ENCODE measurements around the gene PHLDB3.
A peak's percentile ranks its signal among the peaks of the same experiment; 100 is the strongest.
"Not testable (repeated sequence)": the region's sequence is repeated elsewhere in the genome, so short reads cannot be mapped to it uniquely, and the experiment has no call there.

Gene PHLDB3

DNA sequence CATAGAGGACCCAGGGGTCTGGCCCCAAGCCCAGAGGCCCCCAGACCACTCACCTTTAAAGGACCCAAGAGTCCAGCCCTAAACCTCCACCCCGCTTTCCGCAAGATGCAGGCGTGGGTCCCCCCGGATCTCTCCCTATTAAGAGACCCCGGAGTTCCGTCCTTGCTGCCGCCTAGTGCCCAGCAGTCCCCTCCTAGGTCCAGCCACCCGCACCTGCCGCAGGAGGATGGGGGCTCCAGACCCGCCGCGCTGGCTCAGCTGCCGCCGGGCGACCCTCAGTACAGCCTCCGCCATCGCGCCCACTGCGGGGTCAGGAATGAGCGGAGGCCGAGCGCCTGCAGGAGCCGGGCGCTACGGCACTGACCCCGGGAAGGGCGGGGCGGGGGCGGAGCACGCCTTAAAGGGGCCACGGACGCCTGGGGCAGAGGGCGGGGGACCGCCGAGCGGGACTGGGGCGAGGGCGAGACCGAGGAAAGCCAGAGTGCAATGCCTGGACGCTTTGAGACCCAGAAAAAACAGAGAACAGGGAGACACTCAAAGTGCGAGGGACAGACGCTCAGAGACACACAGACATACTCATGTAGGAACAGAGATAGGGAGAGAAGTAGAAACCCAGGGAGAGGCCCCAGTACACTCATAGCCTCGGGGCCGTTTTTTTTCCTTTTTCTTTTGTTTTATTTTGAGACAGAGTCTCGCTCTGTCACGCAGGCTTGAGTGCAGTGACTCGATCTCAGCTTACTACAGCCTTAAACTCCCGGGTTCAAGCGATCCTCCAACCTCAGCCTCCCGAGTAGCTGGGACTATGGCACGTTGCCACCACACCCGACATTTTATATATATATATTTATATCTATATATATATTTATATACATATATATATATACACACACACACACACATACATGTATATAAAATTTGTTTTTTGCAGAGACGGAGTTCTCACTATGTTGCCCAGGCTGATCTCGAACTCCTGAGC is 22.6 kb upstream of the PHLDB3 start, which contains the start of gene ETHE1:
ETHE1 (minus strand) TSS at position 318 of the 976 bp plus-strand sequence; CDS start at position 294, 24 bp downstream.
- peak; percentile 75 for DNase-seq (ENCODE audit: low spot score)

DNA sequence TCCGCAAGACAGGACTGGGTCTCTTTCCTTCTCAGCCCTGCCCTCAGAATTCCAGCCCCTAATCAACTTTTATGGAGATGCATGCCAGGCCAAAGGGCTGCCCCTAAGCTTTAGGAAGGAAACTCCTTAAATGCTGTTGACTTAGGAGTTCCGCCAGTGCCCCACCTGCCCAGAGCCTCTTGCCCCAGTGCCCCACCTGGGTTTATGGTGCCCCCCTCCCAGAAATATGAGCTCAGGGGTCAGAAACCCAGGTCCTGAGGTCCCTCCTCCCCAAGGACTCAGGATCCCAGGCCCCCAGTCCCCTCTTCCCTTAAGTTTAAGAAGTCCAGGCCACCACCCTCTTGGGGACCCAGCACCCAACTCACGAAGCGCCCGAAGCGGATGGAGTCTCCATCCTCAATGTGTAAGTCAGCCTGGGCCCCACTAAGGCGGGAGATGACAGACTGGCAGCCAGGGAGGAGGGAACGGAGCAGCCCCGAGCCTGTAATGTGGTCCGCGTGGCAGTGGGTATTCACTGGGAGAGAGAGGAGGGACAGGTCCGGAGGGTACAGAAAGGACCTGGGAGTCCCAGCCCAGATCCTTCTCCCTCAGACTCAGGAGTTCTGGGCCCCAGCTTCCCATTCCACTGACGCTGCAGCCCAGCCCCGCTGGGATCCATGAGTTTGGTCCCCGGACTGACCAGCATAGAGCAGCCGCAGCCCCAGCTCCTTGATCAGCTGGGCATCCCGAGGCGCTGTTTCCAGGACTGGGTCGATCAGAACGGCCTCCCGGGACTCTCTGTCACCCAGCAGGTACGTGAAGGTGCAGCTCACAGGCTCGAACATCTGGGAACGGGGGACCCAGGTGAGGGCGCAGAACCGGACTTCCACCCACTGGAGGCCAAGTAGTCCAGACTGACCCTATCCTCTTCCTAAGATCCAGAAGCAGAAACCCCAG is 21.6 kb upstream of the PHLDB3 start:
- peak; percentile 49 for DNase-seq (ENCODE audit: low spot score)

- DNase-seq (ENCODE audit: low spot score), result peak; percentile 94
Measured at GRCh38 chr19:43524922-43525835, 20.6 kb upstream of the PHLDB3 start.

- DNase-seq (ENCODE audit: low spot score), result not testable (repeated sequence)
Measured at GRCh38 chr19:43523696-43524095, 19.1 kb upstream of the PHLDB3 start.

GRCh38 chr19:43522929-43523328 is 18.4 kb upstream of the PHLDB3 start:
- DNase-seq (ENCODE audit: low spot score), result no peak

- DNase-seq (ENCODE audit: low spot score), result peak; percentile 91
Measured at GRCh38 chr19:43519436-43520088, 15.0 kb upstream of the PHLDB3 start.

- DNase-seq (ENCODE audit: low spot score), result no peak
Measured at GRCh38 chr19:43518051-43518450, 13.5 kb upstream of the PHLDB3 start.

- DNase-seq (ENCODE audit: low spot score), result not testable (repeated sequence)
Measured at GRCh38 chr19:43512399-43512798, 7.9 kb upstream of the PHLDB3 start.

GRCh38 chr19:43511324-43511723 is 6.8 kb upstream of the PHLDB3 start:
- no peak for DNase-seq (ENCODE audit: low spot score)

GRCh38 chr19:43510713-43511112 is 6.2 kb upstream of the PHLDB3 start:
- no peak for DNase-seq (ENCODE audit: low spot score)

DNA sequence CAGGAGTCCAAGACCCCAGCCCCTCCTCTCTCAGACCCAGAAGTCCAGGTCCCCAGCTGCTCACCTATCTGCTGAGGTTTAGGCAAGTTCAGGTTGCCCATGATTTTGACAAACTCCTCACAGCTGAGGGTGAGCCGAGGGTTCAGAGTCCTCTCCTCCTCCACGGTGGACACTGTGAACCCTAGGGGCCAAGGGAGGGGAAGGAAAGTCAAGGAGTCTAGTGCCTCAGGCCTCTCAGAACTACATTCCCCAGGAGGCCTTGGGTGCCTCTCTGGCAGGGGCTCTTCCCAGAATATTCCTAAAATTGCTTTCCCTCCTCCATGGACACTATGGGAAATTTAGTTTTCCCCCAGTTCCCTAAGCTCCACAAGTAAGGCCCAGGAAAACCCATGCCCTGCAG is 3.3 kb upstream of the PHLDB3 start:
- no peak for DNase-seq (ENCODE audit: low spot score)

DNA sequence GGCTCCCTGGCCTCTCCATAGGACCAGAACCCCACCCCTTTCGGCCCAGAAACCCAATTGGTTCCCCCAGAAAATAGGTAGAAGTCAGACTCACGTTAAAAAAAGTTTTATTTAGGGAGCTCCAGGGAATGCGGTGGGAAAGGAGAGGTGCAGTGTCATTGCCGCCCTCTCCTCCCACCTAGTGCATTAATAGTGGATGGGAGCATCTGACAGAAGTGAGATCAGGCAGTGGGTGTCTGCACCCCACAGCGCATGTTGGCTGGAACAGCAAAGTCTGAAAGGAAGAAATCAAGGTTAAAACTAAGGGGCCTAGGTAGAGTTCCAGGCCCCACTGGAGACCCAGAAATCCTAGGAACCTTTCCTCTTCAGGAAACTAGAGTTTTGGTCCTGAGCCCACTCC is 2.1 kb upstream of the PHLDB3 start:
- no peak for DNase-seq (ENCODE audit: low spot score)

GRCh38 chr19:43505941-43506340 is 1.4 kb upstream of the PHLDB3 start:
- DNase-seq (ENCODE audit: low spot score), result no peak

DNA sequence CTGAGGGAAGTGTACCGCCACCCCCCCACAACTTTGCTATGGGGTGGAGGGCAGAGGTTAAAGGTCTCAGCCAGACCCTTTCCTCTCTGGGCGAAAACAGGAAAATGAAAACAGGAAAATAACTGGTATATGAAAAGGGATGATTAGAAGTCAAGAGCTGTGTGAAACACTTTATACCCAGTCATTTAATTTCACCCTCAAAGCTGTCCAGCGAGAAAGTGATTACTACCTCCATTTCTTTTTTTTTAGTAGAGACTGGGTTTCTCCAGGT is 575 bp upstream of the PHLDB3 start:
- no peak for DNase-seq (ENCODE audit: low spot score)

- peak; percentile 96 for DNase-seq (ENCODE audit: low spot score)
Measured at GRCh38 chr19:43503501-43504425, 783 bp downstream of the PHLDB3 start.

DNA sequence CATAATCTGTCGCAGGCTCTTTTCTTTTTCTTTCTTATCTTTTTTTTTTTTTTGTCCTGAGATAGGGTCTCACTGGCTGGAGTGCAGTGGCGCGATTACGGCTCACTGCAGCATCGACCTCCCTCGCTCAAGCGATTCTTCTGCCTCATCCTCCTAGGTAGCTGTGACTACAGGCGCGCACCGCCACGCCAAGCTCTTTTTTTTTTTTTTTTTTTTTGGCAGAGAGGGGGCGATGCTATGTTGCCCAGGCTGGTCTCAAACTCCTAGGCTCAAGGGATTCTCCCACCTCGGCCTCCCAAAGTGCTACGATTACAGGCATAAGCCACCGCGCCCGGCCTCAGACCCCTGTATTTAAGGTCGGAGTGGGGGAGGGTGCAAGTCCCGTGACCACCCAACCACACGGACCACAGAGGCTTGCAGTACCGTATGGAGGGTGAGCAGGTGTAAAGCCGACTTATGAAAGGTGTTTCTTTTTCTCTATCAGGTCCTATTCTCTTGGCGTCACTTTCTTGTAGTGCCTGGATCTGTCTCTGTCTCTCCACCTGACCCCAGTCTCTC is 2.0 kb downstream of the PHLDB3 start:
- DNase-seq (ENCODE audit: low spot score), result no peak

- no peak for DNase-seq (ENCODE audit: low spot score)
Measured at GRCh38 chr19:43501661-43502418, 2.7 kb downstream of the PHLDB3 start.

DNA sequence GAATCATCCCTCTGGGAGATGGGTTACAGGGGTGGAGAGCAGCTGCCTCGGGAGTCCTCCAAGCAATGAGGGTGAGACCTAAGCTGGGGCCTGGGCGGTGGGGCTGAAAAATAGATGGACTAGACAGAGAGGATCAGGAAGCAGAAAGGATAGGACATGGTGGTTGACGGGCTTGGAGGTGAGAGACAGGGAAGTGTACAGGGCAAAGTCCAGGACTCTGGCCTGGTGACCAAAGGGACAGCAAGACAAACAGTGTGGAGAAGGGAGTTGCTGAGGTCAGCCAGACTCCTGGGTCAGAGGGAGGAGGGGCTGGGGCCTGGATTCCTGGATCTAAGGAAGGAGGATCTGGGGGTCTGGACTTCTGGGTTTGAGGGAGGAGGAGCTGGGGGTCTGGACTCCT is 5.5 kb downstream of the PHLDB3 start:
- no peak for DNase-seq (ENCODE audit: low spot score)

- no peak for DNase-seq (ENCODE audit: low spot score)
Measured at GRCh38 chr19:43498233-43498842, 6.2 kb downstream of the PHLDB3 start.
